C4-2B (cell line): ENCODE results near the gene CFAP119.

Experiments
- H3K27ac ChIP-seq: fragments of 450-650 bp; 2 replicates; pipeline ENCODE4 v1.5.1; 2017
- ZFX ChIP-seq: fragments of 450-650 bp; IDR thresholded peaks from 2 replicates; pipeline ENCODE4 v1.6.1; 2017
- TF ChIP-seq, protein P1 (sequence below): fragments of 450-650 bp; conservative IDR thresholded peaks from 2 replicates; pipeline ENCODE4 v1.5.1; 2017; ENCODE audit warnings: mild to moderate bottlenecking

CFAP119 gene

DNA sequence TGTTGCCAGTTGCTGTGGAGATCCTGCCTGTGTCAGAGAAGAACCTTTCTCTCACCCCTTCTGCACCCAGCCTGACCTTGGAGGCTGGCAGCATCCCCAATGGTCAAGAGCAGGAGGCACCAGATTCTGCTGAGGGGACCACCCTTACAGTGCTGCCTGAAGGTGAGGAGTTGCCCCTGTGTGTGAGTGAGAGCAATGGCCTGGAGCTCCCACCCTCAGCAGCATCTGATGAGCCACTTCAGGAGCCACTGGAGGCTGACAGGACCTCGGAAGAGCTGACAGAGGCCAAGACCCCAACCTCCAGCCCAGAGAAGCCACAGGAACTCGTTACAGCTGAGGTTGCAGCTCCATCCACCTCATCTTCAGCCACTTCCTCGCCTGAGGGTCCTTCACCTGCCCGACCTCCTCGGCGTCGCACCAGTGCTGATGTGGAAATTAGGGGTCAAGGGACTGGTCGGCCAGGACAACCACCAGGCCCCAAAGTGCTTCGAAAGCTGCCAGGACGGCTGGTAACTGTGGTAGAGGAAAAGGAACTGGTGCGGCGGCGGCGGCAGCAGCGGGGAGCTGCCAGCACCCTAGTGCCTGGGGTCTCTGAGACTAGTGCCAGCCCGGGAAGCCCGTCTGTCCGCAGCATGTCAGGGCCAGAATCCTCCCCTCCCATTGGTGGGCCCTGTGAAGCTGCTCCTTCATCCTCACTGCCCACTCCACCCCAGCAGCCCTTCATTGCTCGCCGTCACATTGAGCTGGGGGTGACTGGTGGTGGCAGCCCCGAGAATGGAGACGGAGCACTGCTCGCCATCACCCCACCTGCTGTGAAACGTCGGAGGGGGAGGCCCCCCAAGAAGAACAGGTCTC, 23.8 kb downstream of the CFAP119 start:
- no peak for TF ChIP-seq ZFX
- TF ChIP-seq, protein P1, sequence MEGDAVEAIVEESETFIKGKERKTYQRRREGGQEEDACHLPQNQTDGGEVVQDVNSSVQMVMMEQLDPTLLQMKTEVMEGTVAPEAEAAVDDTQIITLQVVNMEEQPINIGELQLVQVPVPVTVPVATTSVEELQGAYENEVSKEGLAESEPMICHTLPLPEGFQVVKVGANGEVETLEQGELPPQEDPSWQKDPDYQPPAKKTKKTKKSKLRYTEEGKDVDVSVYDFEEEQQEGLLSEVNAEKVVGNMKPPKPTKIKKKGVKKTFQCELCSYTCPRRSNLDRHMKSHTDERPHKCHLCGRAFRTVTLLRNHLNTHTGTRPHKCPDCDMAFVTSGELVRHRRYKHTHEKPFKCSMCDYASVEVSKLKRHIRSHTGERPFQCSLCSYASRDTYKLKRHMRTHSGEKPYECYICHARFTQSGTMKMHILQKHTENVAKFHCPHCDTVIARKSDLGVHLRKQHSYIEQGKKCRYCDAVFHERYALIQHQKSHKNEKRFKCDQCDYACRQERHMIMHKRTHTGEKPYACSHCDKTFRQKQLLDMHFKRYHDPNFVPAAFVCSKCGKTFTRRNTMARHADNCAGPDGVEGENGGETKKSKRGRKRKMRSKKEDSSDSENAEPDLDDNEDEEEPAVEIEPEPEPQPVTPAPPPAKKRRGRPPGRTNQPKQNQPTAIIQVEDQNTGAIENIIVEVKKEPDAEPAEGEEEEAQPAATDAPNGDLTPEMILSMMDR = no peak
- no peak overlapping the region for H3K27ac ChIP-seq

DNA sequence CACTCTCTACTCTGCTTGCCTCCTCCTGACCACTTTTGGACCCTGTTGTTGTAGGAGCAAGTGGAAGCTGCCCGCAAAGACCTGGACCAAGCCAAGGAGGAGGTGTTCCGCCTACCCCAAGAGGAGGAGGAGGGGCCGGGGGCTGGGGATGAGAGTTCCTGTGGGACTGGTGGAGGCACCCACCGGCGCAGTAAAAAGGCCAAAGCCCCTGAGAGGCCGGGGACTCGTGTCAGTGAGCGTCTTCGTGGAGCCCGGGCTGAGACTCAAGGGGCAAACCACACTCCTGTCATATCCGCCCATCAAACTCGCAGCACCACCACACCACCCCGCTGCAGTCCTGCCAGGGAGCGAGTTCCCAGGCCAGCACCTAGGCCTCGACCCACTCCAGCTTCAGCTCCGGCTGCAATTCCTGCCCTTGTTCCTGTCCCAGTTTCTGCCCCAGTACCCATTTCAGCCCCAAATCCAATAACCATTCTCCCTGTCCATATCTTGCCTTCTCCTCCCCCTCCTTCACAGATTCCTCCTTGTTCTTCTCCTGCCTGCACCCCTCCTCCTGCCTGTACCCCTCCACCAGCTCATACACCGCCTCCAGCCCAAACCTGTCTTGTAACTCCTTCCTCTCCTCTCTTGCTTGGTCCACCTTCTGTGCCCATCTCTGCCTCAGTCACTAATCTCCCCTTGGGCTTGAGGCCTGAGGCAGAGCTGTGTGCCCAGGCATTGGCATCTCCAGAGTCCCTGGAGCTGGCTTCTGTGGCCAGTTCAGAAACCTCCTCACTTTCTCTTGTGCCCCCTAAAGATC, 24.7 kb downstream of the CFAP119 start:
- TF ChIP-seq ZFX = no peak
- TF ChIP-seq, protein P1 = no peak
- no peak overlapping the region for H3K27ac ChIP-seq

DNA sequence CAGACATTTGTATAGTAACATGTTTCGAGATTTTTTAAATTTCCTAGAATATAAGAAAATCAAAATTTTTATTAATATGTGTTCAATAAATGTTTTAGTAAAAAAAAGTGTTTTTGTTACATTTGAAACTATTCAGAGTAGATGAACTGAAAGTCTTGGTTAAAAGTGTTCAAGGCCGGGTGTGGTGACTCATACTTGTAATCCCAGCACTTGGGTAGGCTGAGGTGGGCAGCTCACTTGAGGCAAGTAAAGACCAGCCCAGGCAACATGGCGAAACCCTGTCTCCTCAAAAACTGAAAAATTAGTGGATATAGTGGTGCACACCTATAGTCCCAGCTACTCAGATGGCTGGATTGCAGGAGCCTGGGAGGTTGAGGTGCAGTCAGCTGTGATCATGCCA, 30.5 kb downstream of the CFAP119 start:
- H3K27ac ChIP-seq = no peak overlapping the region
- TF ChIP-seq, protein P1 = no peak
- TF ChIP-seq ZFX = no peak

DNA sequence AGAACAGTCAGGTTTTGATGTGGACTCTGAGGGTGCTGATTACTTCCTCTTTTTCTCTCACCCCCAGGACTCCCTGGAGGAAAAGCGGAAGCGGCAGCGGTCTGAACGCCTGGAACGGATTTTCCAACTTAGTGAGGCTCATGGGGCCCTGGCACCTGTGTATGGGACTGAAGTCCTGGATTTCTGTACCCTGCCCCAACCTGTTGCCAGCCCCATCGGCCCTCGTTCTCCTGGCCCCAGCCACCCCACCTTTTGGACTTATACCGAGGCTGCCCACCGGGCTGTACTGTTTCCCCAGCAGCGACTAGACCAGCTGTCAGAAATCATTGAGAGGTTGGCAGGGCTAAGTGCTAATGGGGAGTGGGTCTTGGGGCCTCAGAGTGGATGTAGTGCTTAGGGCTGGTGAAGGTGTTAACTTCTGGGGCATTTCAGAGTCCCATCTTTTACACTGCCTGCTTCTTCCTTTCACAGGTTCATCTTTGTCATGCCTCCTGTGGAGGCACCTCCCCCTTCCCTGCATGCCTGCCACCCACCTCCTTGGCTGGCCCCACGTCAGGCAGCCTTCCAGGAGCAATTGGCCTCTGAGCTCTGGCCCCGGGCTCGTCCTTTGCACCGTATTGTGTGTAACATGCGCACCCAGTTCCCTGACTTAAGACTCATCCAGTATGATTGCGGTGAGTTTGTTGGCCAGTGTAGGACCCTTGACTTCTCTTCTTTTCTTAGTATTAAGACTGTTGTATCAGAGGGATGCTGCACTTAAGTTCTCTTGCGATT, 32.8 kb downstream of the CFAP119 start:
- H3K27ac ChIP-seq = no peak overlapping the region
- TF ChIP-seq, protein P1 = no peak
- no peak for TF ChIP-seq ZFX

DNA sequence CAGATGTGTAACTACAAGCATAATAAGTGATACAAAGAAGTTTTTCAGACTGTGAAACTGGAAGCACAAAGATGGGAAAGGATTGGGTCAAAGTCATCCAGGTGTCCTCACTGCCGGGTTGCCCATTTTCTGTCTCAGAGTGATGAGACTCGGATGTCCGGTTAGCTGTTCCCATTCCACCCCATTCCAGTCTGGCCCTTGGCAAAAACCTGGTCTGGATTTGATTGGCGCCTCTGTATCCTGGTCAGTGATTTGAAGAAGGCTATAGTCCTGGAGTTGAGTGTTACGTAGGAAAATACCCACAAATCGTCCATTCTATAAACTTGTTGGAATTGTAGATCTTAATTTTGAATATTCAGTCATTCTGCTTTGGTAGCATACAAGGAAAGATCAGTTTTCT, 33.5 kb downstream of the CFAP119 start:
- no peak for TF ChIP-seq ZFX
- TF ChIP-seq, protein P1 = no peak
- no peak overlapping the region for H3K27ac ChIP-seq

DNA sequence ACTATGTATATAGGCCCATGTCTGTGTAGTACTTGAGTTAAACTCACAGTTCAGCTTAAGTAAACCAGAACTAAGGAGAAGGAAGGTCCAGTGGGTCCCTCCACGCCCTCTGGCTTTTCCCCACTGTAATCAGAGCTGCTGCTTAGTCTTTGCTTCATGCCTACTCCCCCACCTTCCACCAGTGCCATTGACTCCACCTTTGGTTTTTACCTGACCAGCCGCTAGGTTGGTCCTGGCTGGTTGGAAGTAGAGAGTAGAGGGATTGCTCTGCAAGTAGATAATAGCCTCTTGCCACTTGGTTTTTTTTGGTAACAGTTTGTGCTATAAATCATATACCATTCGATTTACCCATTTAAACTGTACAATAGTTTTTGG, 36.5 kb downstream of the CFAP119 start:
- H3K27ac ChIP-seq = no peak overlapping the region
- TF ChIP-seq, protein P1 = no peak
